ENCODE data around the gene HDHD2. TPM values are rescaled to one million over a fixed set of nuclear protein-coding genes. Genes with fewer than 3 reads are reported as not detected.
A peak's percentile ranks its signal among the peaks of the same experiment; 100 is the strongest.
"Not testable (repeated sequence)": the region's sequence is repeated elsewhere in the genome, so short reads cannot be mapped to it uniquely, and the experiment has no call there.

HDHD2 gene
- polyA plus RNA-seq (2013, experiment 1 of 2; ENCODE audit: insufficient read length): 19.1 TPM
- polyA plus RNA-seq (2013, experiment 2 of 2; ENCODE audit: insufficient read length): 17.6 TPM

GRCh38 chr18:47150029-47150823 lies at the start of gene HDHD2:
TSS of gene HDHD2 (minus strand) at chr18:47150500. CDS start at chr18:47136439, 14,061 bp downstream.
- DNase-seq: peak; percentile 76

GRCh38 chr18:47195961-47196360 lies 45.7 kb upstream of the HDHD2 start:
- DNase-seq: not testable (repeated sequence)

GRCh38 chr18:47191961-47192360 lies 41.7 kb upstream of the HDHD2 start:
- no peak for DNase-seq

GRCh38 chr18:47187721-47188120 lies 37.4 kb upstream of the HDHD2 start:
- DNase-seq: no peak

GRCh38 chr18:47184419-47185050 lies 34.2 kb upstream of the HDHD2 start:
- no peak for DNase-seq

GRCh38 chr18:47182156-47182555 lies 31.9 kb upstream of the HDHD2 start:
- DNase-seq: not testable (repeated sequence)

GRCh38 chr18:47180765-47181164 lies 30.5 kb upstream of the HDHD2 start:
- no peak for DNase-seq

- DNase-seq: no peak
Measured at GRCh38 chr18:47179520-47179919, 29.2 kb upstream of the HDHD2 start.

- DNase-seq: peak; percentile 94
Measured at GRCh38 chr18:47175898-47176575, 25.7 kb upstream of the HDHD2 start, which contains the start of gene IER3IP1. TSS of gene IER3IP1 (minus strand) at chr18:47176364. CDS start at chr18:47176277, 87 bp downstream.

- no peak for DNase-seq
Measured at GRCh38 chr18:47175283-47175897, 25.1 kb upstream of the HDHD2 start.

GRCh38 chr18:47174545-47175116 lies 24.3 kb upstream of the HDHD2 start:
- DNase-seq: no peak

GRCh38 chr18:47172476-47172875 lies 22.2 kb upstream of the HDHD2 start:
- DNase-seq: no peak

- no peak for DNase-seq
Measured at GRCh38 chr18:47168913-47169312, 18.6 kb upstream of the HDHD2 start.

- DNase-seq: no peak
Measured at GRCh38 chr18:47168509-47168908, 18.2 kb upstream of the HDHD2 start.

GRCh38 chr18:47166294-47166693 lies 16.0 kb upstream of the HDHD2 start:
- no peak for DNase-seq

GRCh38 chr18:47163241-47163640 lies 12.9 kb upstream of the HDHD2 start:
- DNase-seq: peak; percentile 61

GRCh38 chr18:47160256-47160655 lies 10.0 kb upstream of the HDHD2 start:
- DNase-seq: no peak

GRCh38 chr18:47158404-47158803 lies 8.1 kb upstream of the HDHD2 start:
- DNase-seq: peak; percentile 24

GRCh38 chr18:47151439-47151838 lies 1.1 kb upstream of the HDHD2 start:
- no peak for DNase-seq

- DNase-seq: no peak
Measured at GRCh38 chr18:47150824-47151366, 595 bp upstream of the HDHD2 start.

- no peak for DNase-seq
Measured at GRCh38 chr18:47149457-47150028, 757 bp downstream of the HDHD2 start.

GRCh38 chr18:47146206-47146605 lies 4.1 kb downstream of the HDHD2 start:
- no peak for DNase-seq

Measured in fibroblast of skin of abdomen (primary cell).